HepG2 (cell line): ENCODE measurements around the gene DELE1. TPM values are rescaled to one million over a fixed set of nuclear protein-coding genes. Genes with fewer than 3 reads are reported as not detected.

ENCODE experiments used
- ATAC-seq: fragments of 200-7000 bp; cut with Tn5 transposase; 3 replicates; pipeline ENCODE4 v1.9.1; 2020; ENCODE audit warnings: mild to moderate bottlenecking, moderate library complexity
- BruUV-seq: library from RNA; stranded (reverse); fragments of 400-500 nt; replicated peaks from 2 replicates; lab custom pipeline; 2021; lab: Mats Ljungman, UMichigan
- CTCF ChIA-PET: fragments of 300-600 bp; formaldehyde crosslinking; extraction: SDS; loops from one replicate; lab custom pipeline; 2021; ENCODE audit warnings: low total read pairs, inconsistent platforms, low intra/inter-chr PET ratio; lab: Yijun Ruan, JAX
- POLR2A ChIA-PET: fragments of 350-600 bp; sonication (Branson Sonifier 250); formaldehyde crosslinking; loops from one replicate; lab custom pipeline; 2020; ENCODE audit warnings: antibody characterized with exemption, inconsistent platforms; lab: Yijun Ruan, JAX
- DNase-seq: peaks from one replicate; pipeline ENCODE4 v3.0.0-alpha.2; 2015; ENCODE audit warnings: low spot score
- FAIRE-seq: peaks from 3 replicates; lab custom pipeline; 2011; peaks lifted over from hg19 to GRCh38; lab: Jason Lieb, UNC
- H2AFZ ChIP-seq: one replicate; pipeline ENCODE4 v1.6.1; 2011; ENCODE audit warnings: low read length, inconsistent platforms
- H3K27ac ChIP-seq: fragments of 300-600 bp; 3 replicates; pipeline ENCODE4 v1.8.0; 2011; ENCODE audit warnings: mixed run types, mild to moderate bottlenecking, mixed read lengths, low read length, inconsistent platforms; ENCODE audit not compliant: insufficient read depth; ENCODE audit errors: extremely low read length
- H3K27me3 ChIP-seq, 2 experiments: fragments of 200-600 bp in 1 of 2; 2 replicates in 1 of 2; 3 replicates in 1 of 2; pipeline versions ENCODE4 v1.6.0 to v1.8.0; 2011; ENCODE audit warnings: low read length in 2 of 2, mild to moderate bottlenecking in 2 of 2, moderate library complexity in 2 of 2, inconsistent platforms in 1 of 2; ENCODE audit not compliant: insufficient read depth in 2 of 2, control insufficient read depth in 1 of 2
- H3K36me3 ChIP-seq, 2 experiments: fragments of 200-600 bp in 1 of 2; replicated peaks in 1 of 2; 2 replicates in 1 of 2; 3 replicates in 1 of 2; pipeline versions ENCODE4 v1.5.1 to v1.8.0; 2011; ENCODE audit warnings: low read length in 2 of 2, inconsistent platforms in 1 of 2; ENCODE audit not compliant: insufficient read depth in 2 of 2, control insufficient read depth in 1 of 2
- H3K4me1 ChIP-seq: 2 replicates; pipeline ENCODE4 v1.5.1; 2012; ENCODE audit warnings: low read length, inconsistent platforms; ENCODE audit not compliant: insufficient read depth
- H3K4me2 ChIP-seq: 2 replicates; pipeline ENCODE4 v1.6.0; 2011; ENCODE audit warnings: low read depth, low read length, inconsistent platforms
- H3K4me3 ChIP-seq, 3 experiments: fragments of 200-600 bp in 1 of 3; sonication (generic), shearing (Covaris generic) in 1 of 3; replicated peaks in 1 of 3; 2 replicates each; pipeline ENCODE4 v1.5.1; 2011 to 2016; ENCODE audit warnings: low read length in 3 of 3, inconsistent platforms in 2 of 3, low read depth in 2 of 3, mild to moderate bottlenecking in 2 of 3, control low read depth in 1 of 3, mixed read lengths in 1 of 3; ENCODE audit not compliant: insufficient read depth in 1 of 3
- H3K79me2 ChIP-seq: one replicate; pipeline ENCODE4 v1.6.1; 2011; ENCODE audit warnings: low read length, inconsistent platforms; ENCODE audit not compliant: insufficient read depth
- H3K9ac ChIP-seq: 2 replicates; pipeline ENCODE4 v1.6.0; 2011; ENCODE audit warnings: mild to moderate bottlenecking, low read depth, low read length, inconsistent platforms; ENCODE audit not compliant: insufficient read depth
- H3K9me3 ChIP-seq: 2 replicates; pipeline ENCODE4 v1.5.1; 2012; ENCODE audit warnings: mild to moderate bottlenecking, low read length
- H4K20me1 ChIP-seq: 2 replicates; pipeline ENCODE4 v1.6.0; 2011; ENCODE audit warnings: inconsistent platforms, mild to moderate bottlenecking, low read length, moderate library complexity; ENCODE audit not compliant: insufficient read depth
- ARNT2 ChIP-seq: sonication (generic); formaldehyde crosslinking; IDR thresholded peaks from 2 replicates; pipeline ENCODE4 v1.8.0; 2022; ENCODE audit warnings: mild to moderate bottlenecking, low read depth, missing genetic modification reagents, moderate library complexity
- RFX1 ChIP-seq: fragments of 450-650 bp; IDR thresholded peaks from 2 replicates; pipeline ENCODE4 v1.6.1; 2017
- SKIL ChIP-seq: sonication (generic); formaldehyde crosslinking; IDR thresholded peaks from 2 replicates; pipeline ENCODE4 v1.8.0; 2022; ENCODE audit warnings: missing genetic modification reagents, mild to moderate bottlenecking, moderate library complexity, borderline replicate concordance
- SRSF1 ChIP-seq: fragments of 200-400 bp; formaldehyde crosslinking; optimal IDR thresholded peaks from 2 replicates; pipeline ENCODE3; 2017; ENCODE audit warnings: mild to moderate bottlenecking, low read depth, low read length, moderate library complexity
- THAP11 ChIP-seq: IDR thresholded peaks from 2 replicates; pipeline ENCODE4 v1.6.1; 2016; ENCODE audit warnings: missing biosample characterization, missing genetic modification reagents
- ZBTB25 ChIP-seq: IDR thresholded peaks from 2 replicates; pipeline ENCODE4 v1.6.1; 2018; ENCODE audit warnings: missing genetic modification reagents
- ZFP37 ChIP-seq: sonication (generic); formaldehyde crosslinking; IDR thresholded peaks from 2 replicates; pipeline ENCODE4 v1.4.0; 2020; ENCODE audit warnings: missing genetic modification reagents, borderline replicate concordance
- ZNF430 ChIP-seq: sonication (generic); formaldehyde crosslinking; IDR thresholded peaks from 2 replicates; pipeline ENCODE4 v1.9.0; 2021; ENCODE audit warnings: mild to moderate bottlenecking, missing genetic modification reagents
- ZNF550 ChIP-seq: sonication (generic); formaldehyde crosslinking; IDR thresholded peaks from 2 replicates; pipeline ENCODE4 v1.4.0; 2020; ENCODE audit warnings: mild to moderate bottlenecking, missing genetic modification reagents, borderline replicate concordance
- WGBS: methylation state at CpG from one replicate; pipeline ENCODE4 v1.1.6; 2017; ENCODE audit warnings: low lambda C conversion rate; 5-methylcytosine and 5-hydroxymethylcytosine counted together
- in situ Hi-C: cut with HindIII; loops from 2 replicates; pipeline ENCODE4 v1.10.0; 2017; ENCODE audit warnings: low pct_unique_long_range_greater_than_20kb; ENCODE audit not compliant: extremely low pct_ligation_motif_present
- intact Hi-C: fragments of 100-400 bp; cut with micrococcal nuclease; formaldehyde crosslinking; loops from one replicate; pipeline ENCODE4 v1.10.0; 2022; ENCODE audit not compliant: unreplicated experiment
- polyA plus RNA-seq, 8 experiments: library from polyadenylated mRNA; depleted of rRNA in 3 of 8; stranded (reverse) in 7 of 8; unstranded in 1 of 8; fragments of >200 nt; fragmentation: Illumina TruSeq in 4 of 8; extraction: Trizol in 4 of 8; gene quantifications; 2 replicates each; pipeline versions ENCODE4 v1.2.1 to v1.2.3, GENCODE V29; 2011 to 2016; ENCODE audit warnings: low read depth in 4 of 8, missing spikeins in 1 of 8, mixed read lengths in 1 of 8; ENCODE audit not compliant: insufficient read depth in 1 of 8
- total RNA-seq, 5 experiments: library from RNA; depleted of rRNA; stranded (reverse); fragments of >200 nt; fragmentation: Illumina TruSeq; extraction: Trizol; gene quantifications; 2 replicates each; pipeline ENCODE4 v1.2.3, GENCODE V29; 2016; ENCODE audit warnings: low read depth in 1 of 5
- TF ChIP-seq, protein P1 (sequence below): sonication (generic); formaldehyde crosslinking; IDR thresholded peaks from 2 replicates; pipeline ENCODE4 v1.4.0; 2020; ENCODE audit warnings: mild to moderate bottlenecking, low read depth, missing genetic modification reagents
- TF ChIP-seq, protein P2 (sequence below): sonication (generic); formaldehyde crosslinking; IDR thresholded peaks from 2 replicates; pipeline ENCODE4 v1.4.0; 2020; ENCODE audit warnings: missing genetic modification reagents

Gene DELE1
- total and polyA plus RNA-seq, 2 of the 13 experiments (the other 11 are each of a cell fraction or from before 2014, with no cell fraction given): 57.5 to 90.3 TPM

GRCh38 chr5:141876628-141877355, 46.9 kb upstream of the DELE1 start:
- Histone ChIP-seq H3K79me2 (no peaks in the 10 kb centered on the region), H3K9ac (no peak overlapping the region), H3K27me3 (peaks cover 14 to 45% of the 10 kb centered on the region in 2 experiments), H3K27ac (no peak overlapping the region), H3K4me1 (peaks cover 52% of the 10 kb centered on the region), H3K36me3 (no peaks in the 10 kb centered on the region), H3K4me3 (peak overlapping the region; percentile 30 to 73 (median 44); a peak in 5 of 6 replicates), H3K9me3 (no peaks in the 10 kb centered on the region), H3K4me2 (peak overlapping the region; percentile 80), H4K20me1 (no peaks in the 10 kb centered on the region), H2AFZ (no peak overlapping the region)
- in situ Hi-C loops (loop anchor here (5.0 kb wide), 1 partner anchor 174 kb away; no protein-coding TSS in a partner anchor), intact Hi-C loops (loop anchor here (5.0 kb wide), 2 partner anchors 49 to 64 kb away; no protein-coding TSS in a partner anchor)
- ChIA-PET CTCF (no interaction called here), POLR2A (no interaction called here)
- BruUV-seq: no TSS peak
- WGBS: 2% methylated on average over 37 of the region's 42 CpGs
- FAIRE-seq: no peak
- no peak for DNase-seq
- ATAC-seq: no peak
- TF ChIP-seq ZBTB25 (CRISPR knock-in tag): no peak
- no peak for TF ChIP-seq SKIL (CRISPR knock-in tag)
- no peak for TF ChIP-seq THAP11 (CRISPR knock-in tag)
- TF ChIP-seq ZNF430 (CRISPR knock-in tag): no peak
- TF ChIP-seq RFX1: no peak
- TF ChIP-seq ZFP37 (CRISPR knock-in tag): no peak
- TF ChIP-seq, protein P1, sequence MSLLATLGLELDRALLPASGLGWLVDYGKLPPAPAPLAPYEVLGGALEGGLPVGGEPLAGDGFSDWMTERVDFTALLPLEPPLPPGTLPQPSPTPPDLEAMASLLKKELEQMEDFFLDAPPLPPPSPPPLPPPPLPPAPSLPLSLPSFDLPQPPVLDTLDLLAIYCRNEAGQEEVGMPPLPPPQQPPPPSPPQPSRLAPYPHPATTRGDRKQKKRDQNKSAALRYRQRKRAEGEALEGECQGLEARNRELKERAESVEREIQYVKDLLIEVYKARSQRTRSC (CRISPR knock-in tag): no peak
- 0 out of 2 replicates have a peak, but pooled peaks have one; percentile 3 for TF ChIP-seq ARNT2 (CRISPR knock-in tag)
- no peak for TF ChIP-seq ZNF550 (CRISPR knock-in tag)
- TF ChIP-seq, protein P2, sequence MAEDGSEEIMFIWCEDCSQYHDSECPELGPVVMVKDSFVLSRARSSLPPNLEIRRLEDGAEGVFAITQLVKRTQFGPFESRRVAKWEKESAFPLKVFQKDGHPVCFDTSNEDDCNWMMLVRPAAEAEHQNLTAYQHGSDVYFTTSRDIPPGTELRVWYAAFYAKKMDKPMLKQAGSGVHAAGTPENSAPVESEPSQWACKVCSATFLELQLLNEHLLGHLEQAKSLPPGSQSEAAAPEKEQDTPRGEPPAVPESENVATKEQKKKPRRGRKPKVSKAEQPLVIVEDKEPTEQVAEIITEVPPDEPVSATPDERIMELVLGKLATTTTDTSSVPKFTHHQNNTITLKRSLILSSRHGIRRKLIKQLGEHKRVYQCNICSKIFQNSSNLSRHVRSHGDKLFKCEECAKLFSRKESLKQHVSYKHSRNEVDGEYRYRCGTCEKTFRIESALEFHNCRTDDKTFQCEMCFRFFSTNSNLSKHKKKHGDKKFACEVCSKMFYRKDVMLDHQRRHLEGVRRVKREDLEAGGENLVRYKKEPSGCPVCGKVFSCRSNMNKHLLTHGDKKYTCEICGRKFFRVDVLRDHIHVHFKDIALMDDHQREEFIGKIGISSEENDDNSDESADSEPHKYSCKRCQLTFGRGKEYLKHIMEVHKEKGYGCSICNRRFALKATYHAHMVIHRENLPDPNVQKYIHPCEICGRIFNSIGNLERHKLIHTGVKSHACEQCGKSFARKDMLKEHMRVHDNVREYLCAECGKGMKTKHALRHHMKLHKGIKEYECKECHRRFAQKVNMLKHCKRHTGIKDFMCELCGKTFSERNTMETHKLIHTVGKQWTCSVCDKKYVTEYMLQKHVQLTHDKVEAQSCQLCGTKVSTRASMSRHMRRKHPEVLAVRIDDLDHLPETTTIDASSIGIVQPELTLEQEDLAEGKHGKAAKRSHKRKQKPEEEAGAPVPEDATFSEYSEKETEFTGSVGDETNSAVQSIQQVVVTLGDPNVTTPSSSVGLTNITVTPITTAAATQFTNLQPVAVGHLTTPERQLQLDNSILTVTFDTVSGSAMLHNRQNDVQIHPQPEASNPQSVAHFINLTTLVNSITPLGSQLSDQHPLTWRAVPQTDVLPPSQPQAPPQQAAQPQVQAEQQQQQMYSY (CRISPR knock-in tag): 0 out of 2 replicates have a peak, but pooled peaks have one; percentile 30
- TF ChIP-seq SRSF1: peak; percentile 3
